Fibroblast of pulmonary artery (primary cell): ENCODE data around the gene SLC35B1.

Source experiments
- DNase-seq: peaks from one replicate; pipeline ENCODE4 v3.0.0-alpha.2; 2010; ENCODE audit warnings: low read depth
- H3K4me3 ChIP-seq: replicated peaks from 2 replicates; pipeline ENCODE4 v1.5.1; 2011; ENCODE audit warnings: low read depth, mild to moderate bottlenecking, control low read depth, low read length, moderate library complexity
- TF ChIP-seq, protein P1 (sequence below): IDR thresholded peaks from 2 replicates; pipeline ENCODE4 v1.5.1; 2011; ENCODE audit warnings: mild to moderate bottlenecking, control low read depth, low read length, inconsistent platforms; ENCODE audit errors: missing control alignments

SLC35B1 gene, protein sequence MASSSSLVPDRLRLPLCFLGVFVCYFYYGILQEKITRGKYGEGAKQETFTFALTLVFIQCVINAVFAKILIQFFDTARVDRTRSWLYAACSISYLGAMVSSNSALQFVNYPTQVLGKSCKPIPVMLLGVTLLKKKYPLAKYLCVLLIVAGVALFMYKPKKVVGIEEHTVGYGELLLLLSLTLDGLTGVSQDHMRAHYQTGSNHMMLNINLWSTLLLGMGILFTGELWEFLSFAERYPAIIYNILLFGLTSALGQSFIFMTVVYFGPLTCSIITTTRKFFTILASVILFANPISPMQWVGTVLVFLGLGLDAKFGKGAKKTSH

DNA sequence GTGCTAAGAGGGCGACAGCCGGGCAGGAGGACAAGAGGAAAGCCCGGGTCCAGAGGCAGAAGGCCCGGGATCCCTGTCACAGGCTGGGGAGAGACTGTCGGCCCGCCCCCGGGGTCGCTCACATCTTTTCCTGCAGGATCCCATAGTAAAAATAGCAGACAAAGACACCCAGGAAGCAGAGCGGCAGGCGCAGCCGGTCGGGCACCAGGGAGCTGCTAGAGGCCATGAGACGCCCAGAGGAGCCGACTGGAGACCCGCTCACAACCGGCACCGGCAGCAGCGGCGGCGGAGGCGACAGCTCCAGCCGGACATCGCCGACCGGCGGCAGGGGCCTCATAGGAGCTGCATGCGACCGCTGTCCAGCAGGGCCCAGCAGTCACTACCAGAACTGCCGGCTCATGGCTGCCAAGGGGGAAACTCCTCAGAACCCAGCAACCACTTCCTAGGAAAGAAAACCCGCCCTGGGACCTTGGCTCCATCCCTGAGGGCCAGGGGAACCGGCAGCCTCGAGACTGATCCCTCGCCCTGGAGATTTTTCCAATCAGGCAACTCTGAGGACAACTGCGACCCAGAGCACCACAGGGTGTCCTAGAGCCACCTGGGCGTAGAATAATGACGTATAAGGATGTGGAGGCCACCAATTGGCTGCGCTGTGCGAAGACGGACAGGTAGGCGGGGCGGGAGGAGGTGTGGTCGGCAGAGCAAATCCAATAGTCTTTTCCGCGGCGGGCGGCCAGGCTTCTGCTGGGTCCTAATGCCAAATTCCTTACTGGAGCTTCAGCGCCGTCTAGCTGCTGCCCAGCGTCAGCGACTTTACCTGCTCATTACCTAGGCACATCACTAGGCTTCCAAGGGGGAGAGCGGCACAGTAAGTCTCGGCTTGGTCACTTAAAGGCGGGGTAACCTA, at the start of gene SLC35B1:
Gene SLC35B1 (minus strand): TSS at position 357 of the 907 bp plus-strand sequence. CDS start 131 bp downstream, at position 226.
- TF ChIP-seq, protein P1, sequence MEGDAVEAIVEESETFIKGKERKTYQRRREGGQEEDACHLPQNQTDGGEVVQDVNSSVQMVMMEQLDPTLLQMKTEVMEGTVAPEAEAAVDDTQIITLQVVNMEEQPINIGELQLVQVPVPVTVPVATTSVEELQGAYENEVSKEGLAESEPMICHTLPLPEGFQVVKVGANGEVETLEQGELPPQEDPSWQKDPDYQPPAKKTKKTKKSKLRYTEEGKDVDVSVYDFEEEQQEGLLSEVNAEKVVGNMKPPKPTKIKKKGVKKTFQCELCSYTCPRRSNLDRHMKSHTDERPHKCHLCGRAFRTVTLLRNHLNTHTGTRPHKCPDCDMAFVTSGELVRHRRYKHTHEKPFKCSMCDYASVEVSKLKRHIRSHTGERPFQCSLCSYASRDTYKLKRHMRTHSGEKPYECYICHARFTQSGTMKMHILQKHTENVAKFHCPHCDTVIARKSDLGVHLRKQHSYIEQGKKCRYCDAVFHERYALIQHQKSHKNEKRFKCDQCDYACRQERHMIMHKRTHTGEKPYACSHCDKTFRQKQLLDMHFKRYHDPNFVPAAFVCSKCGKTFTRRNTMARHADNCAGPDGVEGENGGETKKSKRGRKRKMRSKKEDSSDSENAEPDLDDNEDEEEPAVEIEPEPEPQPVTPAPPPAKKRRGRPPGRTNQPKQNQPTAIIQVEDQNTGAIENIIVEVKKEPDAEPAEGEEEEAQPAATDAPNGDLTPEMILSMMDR, result peak; percentile 93
- peak; percentile 99 for DNase-seq
- peak within 1 kb of the TSS; percentile 99 for H3K4me3 ChIP-seq

DNA sequence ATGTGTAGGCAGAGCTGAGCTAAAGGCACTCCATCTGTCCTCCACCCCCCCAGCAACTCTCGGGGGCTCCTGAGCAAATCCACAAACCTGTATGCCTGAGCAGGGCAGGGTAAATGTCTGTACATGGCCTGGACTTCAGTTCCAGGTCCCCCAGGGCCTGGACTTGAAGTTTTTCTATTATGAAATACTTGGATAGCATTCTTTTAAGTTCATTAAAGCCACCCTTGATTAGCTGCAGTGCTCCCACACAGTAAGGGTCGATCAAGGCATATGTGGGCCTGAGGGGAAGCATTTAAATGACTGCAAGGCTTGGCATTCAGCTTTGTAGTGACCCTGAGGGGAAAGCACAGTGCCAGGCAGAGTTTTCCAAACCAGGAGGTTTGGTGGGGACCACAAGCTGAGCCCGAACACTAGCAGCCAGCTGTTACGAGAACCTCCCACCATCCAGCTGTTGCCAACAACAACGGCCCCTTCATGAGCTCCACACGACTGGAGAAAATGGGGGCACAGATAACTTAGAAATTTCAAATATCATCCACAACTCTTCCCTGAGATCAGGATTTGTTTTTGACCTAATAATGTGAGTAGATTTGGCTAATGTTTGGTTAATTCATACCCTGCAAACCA, 49.5 kb upstream of the SLC35B1 start:
- no peak for DNase-seq

DNA sequence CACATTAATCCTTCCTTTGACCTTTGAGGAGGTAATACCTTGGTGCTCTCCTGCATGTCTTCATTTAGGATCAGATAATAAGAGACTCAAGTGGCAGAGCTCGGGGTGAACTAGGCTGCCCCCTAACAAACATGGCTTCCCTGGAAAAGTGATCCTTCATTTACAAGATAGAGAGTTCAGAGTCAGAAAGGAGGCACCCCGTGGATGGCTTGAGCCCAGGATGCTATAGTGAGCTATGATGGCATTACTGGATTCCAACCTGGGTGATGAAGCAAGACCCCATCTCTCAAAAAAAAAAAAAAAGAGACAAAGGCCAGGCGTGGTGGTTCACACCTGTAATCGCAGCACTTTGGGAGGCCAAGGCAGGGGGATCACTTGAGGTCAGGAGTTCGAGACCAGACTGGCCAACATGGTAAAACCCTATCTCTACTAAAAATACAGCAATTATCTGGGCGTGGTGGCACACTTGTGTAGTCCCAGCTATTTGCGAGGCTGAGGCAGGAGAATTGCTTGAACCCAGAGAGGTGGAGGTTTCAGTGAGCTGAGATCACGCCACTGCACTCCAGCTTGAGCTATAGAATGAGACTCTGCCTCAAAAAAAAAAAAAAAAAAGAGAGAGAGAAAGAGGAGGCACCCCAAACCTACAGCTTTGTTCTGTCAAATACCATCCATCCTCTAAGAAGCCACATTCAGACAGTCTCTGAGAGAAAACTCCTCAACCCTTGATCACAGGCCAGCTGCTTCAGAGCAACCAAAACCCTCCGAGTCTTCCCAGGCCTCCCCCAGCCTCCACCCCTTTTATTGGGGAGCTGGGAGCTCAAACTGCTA, 48.8 kb upstream of the SLC35B1 start:
- no peak overlapping the region for H3K4me3 ChIP-seq
- DNase-seq, result no peak
- TF ChIP-seq, protein P1, result no peak

More for the DNA sequence above, 49.5 kb upstream of the SLC35B1 start:
- no peak overlapping the region for H3K4me3 ChIP-seq
- TF ChIP-seq, protein P1, result no peak

DNA sequence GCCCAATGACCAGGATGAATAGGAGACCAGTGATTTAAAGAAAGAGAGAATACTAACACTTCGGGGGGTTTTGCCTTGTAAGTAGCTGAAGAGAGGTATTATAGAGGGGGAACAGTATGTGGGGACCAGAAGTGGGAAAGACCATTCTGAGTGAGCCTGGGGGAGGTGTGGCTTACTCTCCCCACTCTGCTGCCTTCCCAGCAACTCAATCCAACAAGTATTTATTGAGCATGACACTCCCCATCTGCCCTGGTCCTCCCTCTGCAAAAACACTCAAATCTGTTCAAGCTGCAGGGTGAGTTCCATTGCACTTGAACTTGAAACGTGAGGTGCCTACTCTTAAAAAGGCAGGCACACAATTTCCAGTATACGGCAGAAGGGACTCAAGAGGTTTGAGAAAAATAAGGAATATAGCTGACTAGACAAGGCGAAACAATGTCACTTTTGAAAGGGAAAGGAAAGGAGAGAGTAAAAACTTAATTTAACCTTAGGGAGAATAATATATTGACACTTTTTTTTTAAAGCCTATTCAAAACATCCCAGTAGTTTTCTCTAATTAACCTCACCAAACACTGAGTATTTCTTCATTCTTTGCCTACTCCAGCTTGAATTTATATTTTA, 48.0 kb upstream of the SLC35B1 start:
- no peak overlapping the region for H3K4me3 ChIP-seq
- TF ChIP-seq, protein P1, result no peak
- DNase-seq, result no peak

DNA sequence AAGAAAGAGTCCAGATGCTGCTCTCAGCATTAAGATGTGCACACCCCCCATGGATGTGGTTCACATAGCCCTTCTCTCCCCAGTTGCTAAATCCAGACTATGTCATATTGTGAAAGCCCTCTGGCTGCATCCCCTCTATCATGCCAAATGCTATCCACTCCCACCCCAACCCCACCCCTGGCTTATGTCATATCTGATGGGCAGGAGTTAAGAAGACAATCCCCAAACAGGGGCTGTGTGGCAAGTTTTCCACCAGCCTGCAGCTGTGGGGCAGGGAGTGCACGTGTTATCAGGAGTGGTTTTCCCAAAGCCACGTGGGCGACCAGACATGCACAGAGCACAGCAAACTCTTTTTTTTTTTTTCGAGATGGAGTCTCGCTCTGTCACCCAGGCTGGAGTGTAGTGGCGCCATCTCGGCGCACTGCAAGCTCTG, 46.2 kb upstream of the SLC35B1 start:
- no peak overlapping the region for H3K4me3 ChIP-seq
- TF ChIP-seq, protein P1, result no peak
- peak; percentile 67 for DNase-seq

DNA sequence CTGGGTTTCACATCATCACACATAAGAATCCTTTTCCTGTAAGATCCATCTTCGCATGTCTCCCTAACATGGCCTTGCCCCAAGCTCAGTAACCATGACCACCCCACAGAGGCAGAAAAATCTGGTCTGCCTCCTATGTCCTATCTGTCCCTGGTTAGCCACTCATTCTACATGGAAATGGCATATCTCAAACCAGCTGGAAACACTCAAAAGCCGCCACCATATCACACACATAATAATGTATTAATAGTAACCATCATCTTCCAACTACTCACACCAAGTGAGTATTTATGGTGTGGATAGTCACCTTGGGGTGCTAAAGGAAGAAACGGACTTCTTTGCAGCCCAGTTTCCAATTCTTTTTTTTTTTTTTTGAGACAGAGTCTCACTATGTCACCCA, 44.7 kb upstream of the SLC35B1 start:
- H3K4me3 ChIP-seq, result no peak overlapping the region
- TF ChIP-seq, protein P1, result no peak

More for the DNA sequence above, 44.7 kb upstream of the SLC35B1 start:
- DNase-seq, result no peak
